MG63 (cell line): ENCODE data around the gene DNAJC8. TPM values are rescaled to one million over a fixed set of nuclear protein-coding genes. Genes with fewer than 3 reads are reported as not detected.

ENCODE experiments used
- DNase-seq: peaks from one replicate; pipeline ENCODE4 v3.0.0-alpha.2; 2020
- H3K27me3 ChIP-seq: fragments of 250-450 bp; sonication (Bioruptor Pico); 2 replicates; pipeline ENCODE4 v1.5.1; 2020; ENCODE audit warnings: mild to moderate bottlenecking, moderate library complexity
- H3K36me3 ChIP-seq: fragments of 250-450 bp; sonication (Bioruptor Pico); 2 replicates; pipeline ENCODE4 v1.5.1; 2020; ENCODE audit warnings: mild to moderate bottlenecking, moderate library complexity
- H3K4me3 ChIP-seq: fragments of 250-450 bp; sonication (Bioruptor Pico); 2 replicates; pipeline ENCODE4 v1.5.1; 2020; ENCODE audit warnings: mild to moderate bottlenecking, moderate library complexity
- H3K9me3 ChIP-seq: fragments of 250-450 bp; sonication (Bioruptor Pico); 2 replicates; pipeline ENCODE4 v1.5.1; 2020; ENCODE audit warnings: mild to moderate bottlenecking, moderate library complexity
- total RNA-seq: library from RNA; depleted of rRNA; stranded (reverse); fragments of >200 nt; shearing (Covaris generic); gene quantifications from 2 replicates; pipeline ENCODE4 v1.2.3, GENCODE V29; 2014; ENCODE audit warnings: low replicate concordance

Gene DNAJC8
- total RNA-seq, 1 experiment from 2014 or later: 115 TPM

- no peaks in the 10 kb centered on the region for H3K9me3 ChIP-seq
- H3K4me3 ChIP-seq: peak overlapping the region; percentile 91
- H3K36me3 ChIP-seq: peaks cover 9% of the 10 kb centered on the region
- no peaks in the 10 kb centered on the region for H3K27me3 ChIP-seq
- no peak for DNase-seq
These were observed 4.0 kb upstream of the DNAJC8 start for GRCh38 chr1:28236656-28237322.

- no peaks in the 10 kb centered on the region for H3K27me3 ChIP-seq
- DNase-seq: peak; percentile 97
- peak within 1 kb of the TSS; percentile 91 for H3K4me3 ChIP-seq
- peaks cover 9% of the 10 kb centered on the region for H3K36me3 ChIP-seq
- no peaks in the 10 kb centered on the region for H3K9me3 ChIP-seq
These were observed 3.2 kb upstream of the DNAJC8 start, which contains the start of gene ATP5IF1 for GRCh38 chr1:28235755-28236655. TSS of gene ATP5IF1 (plus strand) at chr1:28236124. CDS start at chr1:28236184, 60 bp downstream.

GRCh38 chr1:28233264-28233606 is 406 bp upstream of the DNAJC8 start:
- Histone ChIP-seq H3K36me3 (peaks cover 28% of the 10 kb centered on the region), H3K27me3 (no peaks in the 10 kb centered on the region), H3K4me3 (peak overlapping the region; percentile 79), H3K9me3 (no peaks in the 10 kb centered on the region)
- DNase-seq: no peak

GRCh38 chr1:28229996-28230395 is 2.8 kb downstream of the DNAJC8 start:
- DNase-seq: no peak

GRCh38 chr1:28229089-28229488 is 3.7 kb downstream of the DNAJC8 start:
- Histone ChIP-seq H3K4me3 (no peak overlapping the region), H3K9me3 (no peaks in the 10 kb centered on the region), H3K27me3 (no peaks in the 10 kb centered on the region), H3K36me3 (peaks cover 44% of the 10 kb centered on the region)
- no peak for DNase-seq

More at GRCh38 chr1:28229996-28230395, 2.8 kb downstream of the DNAJC8 start:
- no peaks in the 10 kb centered on the region for H3K27me3 ChIP-seq
- H3K4me3 ChIP-seq: no peak overlapping the region
- H3K36me3 ChIP-seq: peaks cover 37% of the 10 kb centered on the region
- H3K9me3 ChIP-seq: no peaks in the 10 kb centered on the region

GRCh38 chr1:28213315-28213714 is 19.5 kb downstream of the DNAJC8 start:
- no peak for DNase-seq
- H3K4me3 ChIP-seq: no peak overlapping the region
- H3K36me3 ChIP-seq: peaks cover 35% of the 10 kb centered on the region
- H3K27me3 ChIP-seq: no peaks in the 10 kb centered on the region
- H3K9me3 ChIP-seq: no peaks in the 10 kb centered on the region

- no peak for DNase-seq
- H3K36me3 ChIP-seq: peaks cover 65% of the 10 kb centered on the region
- H3K9me3 ChIP-seq: no peaks in the 10 kb centered on the region
- H3K4me3 ChIP-seq: no peak overlapping the region
- H3K27me3 ChIP-seq: no peaks in the 10 kb centered on the region
These were observed 23.1 kb downstream of the DNAJC8 start for GRCh38 chr1:28209700-28210099.

- peaks cover 73% of the 10 kb centered on the region for H3K36me3 ChIP-seq
- no peak overlapping the region for H3K4me3 ChIP-seq
- peak; percentile 52 for DNase-seq
- H3K27me3 ChIP-seq: no peaks in the 10 kb centered on the region
- H3K9me3 ChIP-seq: no peaks in the 10 kb centered on the region
These were observed 23.9 kb downstream of the DNAJC8 start for GRCh38 chr1:28208818-28209441.

GRCh38 chr1:28205243-28205642 is 27.6 kb downstream of the DNAJC8 start:
- H3K9me3 ChIP-seq: no peaks in the 10 kb centered on the region
- DNase-seq: no peak
- no peaks in the 10 kb centered on the region for H3K27me3 ChIP-seq
- H3K4me3 ChIP-seq: no peak overlapping the region
- H3K36me3 ChIP-seq: peaks cover 77% of the 10 kb centered on the region

GRCh38 chr1:28200234-28200873 is 32.5 kb downstream of the DNAJC8 start:
- Histone ChIP-seq H3K27me3 (no peaks in the 10 kb centered on the region), H3K36me3 (peaks cover 49% of the 10 kb centered on the region), H3K9me3 (no peaks in the 10 kb centered on the region)

GRCh38 chr1:28199328-28200233 is 33.2 kb downstream of the DNAJC8 start:
- Histone ChIP-seq H3K4me3 (no peak overlapping the region), H3K27me3 (no peaks in the 10 kb centered on the region), H3K9me3 (no peaks in the 10 kb centered on the region), H3K36me3 (peaks cover 41% of the 10 kb centered on the region)
- DNase-seq: no peak

More at GRCh38 chr1:28200234-28200873, 32.5 kb downstream of the DNAJC8 start:
- DNase-seq: no peak
- no peak overlapping the region for H3K4me3 ChIP-seq

GRCh38 chr1:28197682-28198415 is 35.0 kb downstream of the DNAJC8 start:
- H3K4me3 ChIP-seq: no peak overlapping the region
- no peaks in the 10 kb centered on the region for H3K27me3 ChIP-seq
- H3K36me3 ChIP-seq: peaks cover 24% of the 10 kb centered on the region
- no peaks in the 10 kb centered on the region for H3K9me3 ChIP-seq
- DNase-seq: no peak

GRCh38 chr1:28196330-28196729 is 36.5 kb downstream of the DNAJC8 start:
- Histone ChIP-seq H3K36me3 (peaks cover 21% of the 10 kb centered on the region), H3K4me3 (no peak overlapping the region), H3K9me3 (no peaks in the 10 kb centered on the region), H3K27me3 (no peaks in the 10 kb centered on the region)
- no peak for DNase-seq

- Histone ChIP-seq H3K9me3 (no peaks in the 10 kb centered on the region), H3K4me3 (no peak overlapping the region), H3K27me3 (no peaks in the 10 kb centered on the region), H3K36me3 (peaks cover 16% of the 10 kb centered on the region)
- DNase-seq: no peak
These were observed 37.0 kb downstream of the DNAJC8 start for GRCh38 chr1:28195780-28196179.

- no peak overlapping the region for H3K4me3 ChIP-seq
- no peak for DNase-seq
- H3K27me3 ChIP-seq: no peaks in the 10 kb centered on the region
These were observed 38.3 kb downstream of the DNAJC8 start for GRCh38 chr1:28194326-28195035.

More at GRCh38 chr1:28194326-28195035, 38.3 kb downstream of the DNAJC8 start:
- Histone ChIP-seq H3K36me3 (peaks cover 6% of the 10 kb centered on the region; the same call in 1 of the 2 replicates), H3K9me3 (no peaks in the 10 kb centered on the region)
